ENCODE results near the gene TMEM35A. TPM values are rescaled to one million over a fixed set of nuclear protein-coding genes. Genes with fewer than 3 reads are reported as not detected.
A peak's percentile ranks its signal among the peaks of the same experiment; 100 is the strongest.

Gene TMEM35A, protein sequence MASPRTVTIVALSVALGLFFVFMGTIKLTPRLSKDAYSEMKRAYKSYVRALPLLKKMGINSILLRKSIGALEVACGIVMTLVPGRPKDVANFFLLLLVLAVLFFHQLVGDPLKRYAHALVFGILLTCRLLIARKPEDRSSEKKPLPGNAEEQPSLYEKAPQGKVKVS
- 13.2 TPM for polyA plus RNA-seq (2013, experiment 1 of 2)
- polyA plus RNA-seq (2013, experiment 2 of 2), result 14.1 TPM

DNA sequence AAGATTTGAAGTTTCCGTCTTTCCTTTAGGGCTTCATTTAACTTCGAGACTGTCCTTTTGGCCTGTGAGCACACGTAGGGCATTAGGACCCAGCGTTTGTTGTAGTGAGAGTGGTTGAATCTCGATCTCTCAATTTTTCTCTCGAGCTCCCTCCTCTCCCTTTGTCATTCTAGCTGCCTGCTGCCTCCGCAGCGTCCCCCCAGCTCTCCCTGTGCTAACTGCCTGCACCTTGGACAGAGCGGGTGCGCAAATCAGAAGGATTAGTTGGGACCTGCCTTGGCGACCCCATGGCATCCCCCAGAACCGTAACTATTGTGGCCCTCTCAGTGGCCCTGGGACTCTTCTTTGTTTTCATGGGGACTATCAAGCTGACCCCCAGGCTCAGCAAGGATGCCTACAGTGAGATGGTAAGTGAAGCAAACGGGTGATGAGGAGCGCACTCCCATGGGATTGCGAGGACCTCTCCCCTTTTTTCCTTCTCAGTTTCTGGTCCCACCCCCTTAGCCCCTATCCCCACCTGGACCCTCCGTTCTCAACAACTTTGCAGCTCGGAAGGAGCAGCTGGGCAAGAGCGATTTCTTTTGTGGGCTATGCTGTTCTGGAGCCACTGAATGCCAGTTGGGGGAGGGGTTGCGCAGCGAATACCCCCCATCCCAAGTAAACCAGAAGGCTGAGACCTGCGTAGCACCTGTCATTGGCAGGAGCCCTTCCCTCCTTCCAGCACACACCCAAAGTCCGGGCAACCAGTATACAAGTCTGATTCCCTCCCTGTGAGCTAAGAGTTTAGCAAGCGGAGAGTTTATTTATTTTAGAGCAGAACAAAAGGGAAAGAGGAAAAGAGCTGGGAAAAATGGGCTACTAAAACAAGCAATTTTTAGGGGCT is at the start of gene TMEM35A:
Gene TMEM35A (plus strand): TSS at position 164 of the 883 bp plus-strand sequence. CDS start 124 bp downstream, at position 288.
- no peak for DNase-seq (ENCODE audit: low spot score)

DNA sequence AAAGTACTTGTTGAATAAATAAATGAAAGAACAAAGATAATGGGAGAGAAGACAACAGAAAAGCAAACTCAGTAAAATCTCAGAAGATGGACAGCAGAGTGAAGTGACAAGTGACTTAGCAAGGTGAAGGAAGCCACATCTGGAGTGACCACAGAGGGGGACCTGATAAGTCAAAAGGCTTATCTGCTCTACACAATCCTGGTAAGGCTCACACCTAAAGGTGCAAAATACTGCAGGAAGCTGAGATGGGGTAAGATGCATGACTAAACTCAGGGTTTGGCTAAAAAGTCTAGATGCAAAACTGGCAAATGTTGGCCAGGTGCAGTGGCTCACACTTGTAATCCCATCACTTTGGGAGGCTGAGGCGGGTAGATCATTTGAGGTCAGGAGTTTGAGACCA is 49.0 kb upstream of the TMEM35A start:
- Histone ChIP-seq H3K9ac (ENCODE audit: low read depth, low read length, poor library complexity) (no peak overlapping the region), H2AK5ac (ENCODE audit: low read depth, low read length) (no peak overlapping the region), H2BK15ac (ENCODE audit: low read length) (no peak overlapping the region), H2BK5ac (ENCODE audit: low read length) (no peak overlapping the region), H3K27ac (replicated peaks; ENCODE audit: low read length) (no peak overlapping the region), H3K4me3 (ENCODE audit: low read length in 2 of 2) (no peak overlapping the region), H3K14ac (ENCODE audit: low read length) (no peak overlapping the region), H3K4me2 (ENCODE audit: insufficient read depth, low read length, poor library complexity, severe bottlenecking) (no peak overlapping the region), H3K27me3 (ENCODE audit: control insufficient read depth in 3 of 3, insufficient read depth in 3 of 3, low read depth in 1 of 3, low read length in 3 of 3) (no peaks in the 10 kb centered on the region), H4K91ac (ENCODE audit: low read depth, low read length, poor library complexity) (no peak overlapping the region), H4K8ac (ENCODE audit: low read depth, low read length) (no peak overlapping the region), H3K18ac (ENCODE audit: low read length) (no peak overlapping the region), H3K4ac (ENCODE audit: low read length) (no peak overlapping the region), H3K4me1 (ENCODE audit: control insufficient read depth in 2 of 2, insufficient read depth in 1 of 2, low read depth in 1 of 2, low read length in 2 of 2) (no peaks in the 10 kb centered on the region), H3K23ac (ENCODE audit: low read depth, low read length, poor library complexity) (no peak overlapping the region), H3K9me3 (replicated peaks in 1 of 2; ENCODE audit: control insufficient read depth in 2 of 2, insufficient read depth in 1 of 2, low read depth in 1 of 2, low read length in 2 of 2) (no peaks in the 10 kb centered on the region), H2BK120ac (ENCODE audit: low read depth, low read length) (no peak overlapping the region), H3K79me1 (ENCODE audit: low read depth, low read length) (no peaks in the 10 kb centered on the region), H3K36me3 (replicated peaks in 1 of 2; ENCODE audit: control insufficient read depth in 2 of 2, insufficient read depth in 2 of 2, low read length in 2 of 2) (peaks cover 0 to 9% of the 10 kb centered on the region in 2 donors), H2AFZ (ENCODE audit: low read length) (no peak overlapping the region), H2BK12ac (ENCODE audit: low read length) (no peak overlapping the region)
- no peak for DNase-seq (ENCODE audit: low spot score)
- no CpG with 5 or more reads among the region's 1 CpG for WGBS, 2 donors (ENCODE audit: extremely low coverage in 2 of 2, insufficient read length in 2 of 2, insufficient replicate concordance in 1 of 2)

More for the DNA sequence above, at the start of gene TMEM35A:
- H3K27ac ChIP-seq (replicated peaks; ENCODE audit: low read length), result no peak within 1 kb of the TSS
- peak within 1 kb of the TSS; percentile 30 for H3K9ac ChIP-seq (ENCODE audit: low read depth, low read length, poor library complexity)
- no peak within 1 kb of the TSS for H3K18ac ChIP-seq (ENCODE audit: low read length)
- H3K14ac ChIP-seq (ENCODE audit: low read length), result no peak within 1 kb of the TSS
- no peak within 1 kb of the TSS for H3K23ac ChIP-seq (ENCODE audit: low read depth, low read length, poor library complexity)
- no peak within 1 kb of the TSS for H4K8ac ChIP-seq (ENCODE audit: low read depth, low read length)
- H3K4me3 ChIP-seq (ENCODE audit: low read length in 2 of 2), result peak within 1 kb of the TSS; percentile 66 to 82
- no peak within 1 kb of the TSS for H2BK120ac ChIP-seq (ENCODE audit: low read depth, low read length)
- WGBS, 2 donors (ENCODE audit: extremely low coverage in 2 of 2, insufficient read length in 2 of 2, insufficient replicate concordance in 1 of 2), result no CpG with 5 or more reads among the region's 23 CpGs
- peak within 1 kb of the TSS; percentile 96 for H2AFZ ChIP-seq (ENCODE audit: low read length)
- peaks cover 6% of the 10 kb centered on the region in 2 donors for H3K4me1 ChIP-seq (ENCODE audit: control insufficient read depth in 2 of 2, insufficient read depth in 1 of 2, low read depth in 1 of 2, low read length in 2 of 2)
- no peaks in the 10 kb centered on the region for H3K9me3 ChIP-seq (replicated peaks in 1 of 2; ENCODE audit: control insufficient read depth in 2 of 2, insufficient read depth in 1 of 2, low read depth in 1 of 2, low read length in 2 of 2)
- no peaks in the 10 kb centered on the region for H3K27me3 ChIP-seq (ENCODE audit: control insufficient read depth in 3 of 3, insufficient read depth in 3 of 3, low read depth in 1 of 3, low read length in 3 of 3)
- H4K91ac ChIP-seq (ENCODE audit: low read depth, low read length, poor library complexity), result no peak within 1 kb of the TSS
- H2AK5ac ChIP-seq (ENCODE audit: low read depth, low read length), result no peak within 1 kb of the TSS
- H3K36me3 ChIP-seq (replicated peaks in 1 of 2; ENCODE audit: control insufficient read depth in 2 of 2, insufficient read depth in 2 of 2, low read length in 2 of 2), result no peaks in the 10 kb centered on the region
- peak within 1 kb of the TSS; percentile 62 for H3K4me2 ChIP-seq (ENCODE audit: insufficient read depth, low read length, poor library complexity, severe bottlenecking)
- H3K79me1 ChIP-seq (ENCODE audit: low read depth, low read length), result peaks cover 1% of the 10 kb centered on the region
- H2BK15ac ChIP-seq (ENCODE audit: low read length), result peak within 1 kb of the TSS; percentile 16
- H2BK12ac ChIP-seq (ENCODE audit: low read length), result no peak within 1 kb of the TSS
- H2BK5ac ChIP-seq (ENCODE audit: low read length), result peak within 1 kb of the TSS; percentile 53
- H3K4ac ChIP-seq (ENCODE audit: low read length), result no peak within 1 kb of the TSS

DNA sequence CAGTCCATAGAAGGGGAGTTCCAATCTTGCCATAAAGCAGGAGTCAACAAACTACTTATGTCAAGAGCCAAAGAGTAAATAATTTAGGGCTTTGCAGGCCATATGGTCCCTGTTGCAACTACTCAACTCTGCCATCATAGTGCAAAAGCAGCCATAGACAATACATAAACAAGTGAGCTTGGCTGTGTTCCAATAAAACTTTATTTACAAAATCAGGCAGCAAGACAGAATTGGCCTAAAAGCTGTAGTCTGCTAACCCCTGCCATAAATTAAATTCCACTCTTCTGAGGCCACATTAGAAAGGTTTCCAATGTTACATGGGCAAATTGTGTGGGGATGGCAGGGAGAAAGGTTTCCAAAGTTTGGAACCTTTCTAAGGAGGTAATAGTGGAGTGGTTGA is 41.4 kb upstream of the TMEM35A start:
- Histone ChIP-seq H3K4me1 (ENCODE audit: control insufficient read depth in 2 of 2, insufficient read depth in 1 of 2, low read depth in 1 of 2, low read length in 2 of 2) (no peaks in the 10 kb centered on the region), H2BK5ac (ENCODE audit: low read length) (no peak overlapping the region), H3K27ac (replicated peaks; ENCODE audit: low read length) (no peak overlapping the region), H2BK15ac (ENCODE audit: low read length) (no peak overlapping the region), H3K79me1 (ENCODE audit: low read depth, low read length) (no peaks in the 10 kb centered on the region), H3K27me3 (ENCODE audit: control insufficient read depth in 3 of 3, insufficient read depth in 3 of 3, low read depth in 1 of 3, low read length in 3 of 3) (no peaks in the 10 kb centered on the region), H2AK5ac (ENCODE audit: low read depth, low read length) (no peak overlapping the region), H3K23ac (ENCODE audit: low read depth, low read length, poor library complexity) (no peak overlapping the region), H4K8ac (ENCODE audit: low read depth, low read length) (no peak overlapping the region), H3K4ac (ENCODE audit: low read length) (no peak overlapping the region), H3K9ac (ENCODE audit: low read depth, low read length, poor library complexity) (no peak overlapping the region), H3K14ac (ENCODE audit: low read length) (no peak overlapping the region), H3K18ac (ENCODE audit: low read length) (no peak overlapping the region), H2BK12ac (ENCODE audit: low read length) (no peak overlapping the region), H2AFZ (ENCODE audit: low read length) (no peak overlapping the region), H3K4me3 (ENCODE audit: low read length in 2 of 2) (no peak overlapping the region), H3K9me3 (replicated peaks in 1 of 2; ENCODE audit: control insufficient read depth in 2 of 2, insufficient read depth in 1 of 2, low read depth in 1 of 2, low read length in 2 of 2) (no peaks in the 10 kb centered on the region), H3K4me2 (ENCODE audit: insufficient read depth, low read length, poor library complexity, severe bottlenecking) (no peak overlapping the region), H2BK120ac (ENCODE audit: low read depth, low read length) (no peak overlapping the region), H4K91ac (ENCODE audit: low read depth, low read length, poor library complexity) (no peak overlapping the region), H3K36me3 (replicated peaks in 1 of 2; ENCODE audit: control insufficient read depth in 2 of 2, insufficient read depth in 2 of 2, low read length in 2 of 2) (peaks cover 2 to 28% of the 10 kb centered on the region in 2 donors)
- no peak for DNase-seq (ENCODE audit: low spot score)

DNA sequence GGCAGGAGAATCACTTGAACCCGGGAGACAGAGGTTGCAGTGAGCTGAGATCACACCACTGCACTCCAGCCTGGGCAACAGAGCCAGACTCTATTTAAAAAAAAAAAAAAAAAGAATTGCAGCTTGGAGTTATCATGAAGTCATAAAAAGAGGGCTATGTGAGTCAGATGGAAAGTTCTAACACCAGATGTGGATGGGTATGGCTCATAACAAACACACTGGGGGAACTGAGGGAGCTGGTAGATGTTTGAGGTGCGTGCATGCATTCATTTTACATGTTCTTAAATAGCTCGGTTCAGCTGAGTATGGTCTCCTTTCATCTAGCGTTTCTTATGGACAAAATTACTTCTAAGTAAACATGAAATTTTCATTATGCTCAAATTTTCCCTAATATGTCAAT is 38.5 kb upstream of the TMEM35A start:
- Histone ChIP-seq H2BK5ac (ENCODE audit: low read length) (no peak overlapping the region), H3K9ac (ENCODE audit: low read depth, low read length, poor library complexity) (no peak overlapping the region), H3K14ac (ENCODE audit: low read length) (no peak overlapping the region), H3K36me3 (replicated peaks in 1 of 2; ENCODE audit: control insufficient read depth in 2 of 2, insufficient read depth in 2 of 2, low read length in 2 of 2) (peaks cover 2 to 23% of the 10 kb centered on the region in 2 donors), H3K18ac (ENCODE audit: low read length) (no peak overlapping the region), H3K9me3 (replicated peaks in 1 of 2; ENCODE audit: control insufficient read depth in 2 of 2, insufficient read depth in 1 of 2, low read depth in 1 of 2, low read length in 2 of 2) (no peaks in the 10 kb centered on the region), H4K8ac (ENCODE audit: low read depth, low read length) (no peak overlapping the region), H2AK5ac (ENCODE audit: low read depth, low read length) (no peak overlapping the region), H4K91ac (ENCODE audit: low read depth, low read length, poor library complexity) (no peak overlapping the region), H2BK15ac (ENCODE audit: low read length) (no peak overlapping the region), H3K4ac (ENCODE audit: low read length) (no peak overlapping the region), H3K27ac (replicated peaks; ENCODE audit: low read length) (no peak overlapping the region), H2AFZ (ENCODE audit: low read length) (no peak overlapping the region), H2BK12ac (ENCODE audit: low read length) (no peak overlapping the region), H3K4me2 (ENCODE audit: insufficient read depth, low read length, poor library complexity, severe bottlenecking) (no peak overlapping the region), H3K23ac (ENCODE audit: low read depth, low read length, poor library complexity) (no peak overlapping the region), H3K79me1 (ENCODE audit: low read depth, low read length) (no peaks in the 10 kb centered on the region), H3K27me3 (ENCODE audit: control insufficient read depth in 3 of 3, insufficient read depth in 3 of 3, low read depth in 1 of 3, low read length in 3 of 3) (no peaks in the 10 kb centered on the region), H3K4me3 (ENCODE audit: low read length in 2 of 2) (no peak overlapping the region), H3K4me1 (ENCODE audit: control insufficient read depth in 2 of 2, insufficient read depth in 1 of 2, low read depth in 1 of 2, low read length in 2 of 2) (no peaks in the 10 kb centered on the region), H2BK120ac (ENCODE audit: low read depth, low read length) (no peak overlapping the region)
- DNase-seq (ENCODE audit: low spot score), result no peak
- WGBS, 2 donors (ENCODE audit: extremely low coverage in 2 of 2, insufficient read length in 2 of 2, insufficient replicate concordance in 1 of 2), result no CpG with 5 or more reads among the region's 4 CpGs
